WTC11 (cell line): ENCODE results near the gene TMEM120A. TPM values are rescaled to one million over a fixed set of nuclear protein-coding genes. Genes with fewer than 3 reads are reported as not detected.

Source experiments
- ATAC-seq: fragments of 200-7000 bp; cut with Tn5 transposase; 2 replicates; pipeline ENCODE4 v1.10.0; 2021; ENCODE audit warnings: mild to moderate bottlenecking, moderate library complexity
- CTCF ChIA-PET: fragments of 300-600 bp; sonication (Branson Sonifier 250); formaldehyde crosslinking; loops from one replicate; lab custom pipeline; 2021; ENCODE audit warnings: antibody characterized with exemption; lab: Charles Lee
- POLR2A ChIA-PET: fragments of 350-600 bp; sonication (Branson Sonifier 250); formaldehyde crosslinking; loops from one replicate; lab custom pipeline; 2021; ENCODE audit warnings: antibody characterized with exemption; lab: Charles Lee
- DNase-seq: peaks from one replicate; pipeline ENCODE4 v3.0.0; 2021; ENCODE audit warnings: low spot score
- H3K27ac Mint-ChIP-seq: 2 replicates; pipeline ENCODE4 v1.8.0; 2021; ENCODE audit warnings: mixed read lengths
- H3K27me3 Mint-ChIP-seq: 2 replicates; pipeline ENCODE4 v1.8.0; 2021; ENCODE audit warnings: low read depth, mild to moderate bottlenecking, moderate library complexity, mixed read lengths
- H3K36me3 Mint-ChIP-seq: 2 replicates; pipeline ENCODE4 v1.8.0; 2021; ENCODE audit warnings: mixed read lengths
- H3K4me1 Mint-ChIP-seq: 2 replicates; pipeline ENCODE4 v1.8.0; 2022; ENCODE audit warnings: mixed read lengths
- H3K4me3 Mint-ChIP-seq: 2 replicates; pipeline ENCODE4 v1.8.0; 2021; ENCODE audit warnings: mild to moderate bottlenecking, moderate library complexity, mixed read lengths
- H3K9me3 Mint-ChIP-seq: 2 replicates; pipeline ENCODE4 v1.8.0; 2021; ENCODE audit warnings: mixed read lengths
- E2F1 ChIP-seq: sonication (generic); formaldehyde crosslinking; IDR thresholded peaks from 2 replicates; pipeline ENCODE4 v1.8.0; 2022; ENCODE audit warnings: mild to moderate bottlenecking, missing genetic modification reagents
- E2F4 ChIP-seq: sonication (generic); formaldehyde crosslinking; IDR thresholded peaks from 2 replicates; pipeline ENCODE4 v1.8.1; 2022; ENCODE audit warnings: low read depth, mild to moderate bottlenecking, moderate library complexity, missing genetic modification reagents, borderline replicate concordance
- ESRRA ChIP-seq: sonication (generic); formaldehyde crosslinking; IDR thresholded peaks from 2 replicates; pipeline ENCODE4 v1.8.1; 2022; ENCODE audit warnings: mild to moderate bottlenecking, missing genetic modification reagents, borderline replicate concordance
- FOXP4 ChIP-seq: sonication (generic); formaldehyde crosslinking; IDR thresholded peaks from 2 replicates; pipeline ENCODE4 v1.8.0; 2022; ENCODE audit warnings: mild to moderate bottlenecking, missing genetic modification reagents
- GABPB1 ChIP-seq: sonication (generic); formaldehyde crosslinking; IDR thresholded peaks from 2 replicates; pipeline ENCODE4 v1.8.1; 2023; ENCODE audit warnings: mild to moderate bottlenecking, missing genetic modification reagents
- NR1H2 ChIP-seq: sonication (generic); formaldehyde crosslinking; IDR thresholded peaks from 2 replicates; pipeline ENCODE4 v1.9.0; 2021; ENCODE audit warnings: mild to moderate bottlenecking, moderate library complexity, missing genetic modification reagents
- NR2C2 ChIP-seq: sonication (generic); formaldehyde crosslinking; IDR thresholded peaks from 2 replicates; pipeline ENCODE4 v1.8.0; 2022; ENCODE audit warnings: mild to moderate bottlenecking, missing genetic modification reagents
- OVOL2 ChIP-seq: fragments of 250-450 bp; sonication (Bioruptor Pico); IDR thresholded peaks from 2 replicates; pipeline ENCODE4 v1.9.0; 2021; ENCODE audit warnings: mild to moderate bottlenecking, borderline replicate concordance
- SOX15 ChIP-seq: fragments of 250-450 bp; sonication (Bioruptor Pico); IDR thresholded peaks from 2 replicates; pipeline ENCODE4 v1.9.0; 2021; ENCODE audit warnings: mild to moderate bottlenecking
- TCF7 ChIP-seq: sonication (generic); formaldehyde crosslinking; IDR thresholded peaks from 2 replicates; pipeline ENCODE4 v1.8.0; 2022; ENCODE audit warnings: mild to moderate bottlenecking, low read depth, missing genetic modification reagents, moderate library complexity
- ZNF263 ChIP-seq: sonication (generic); formaldehyde crosslinking; IDR thresholded peaks from 2 replicates; pipeline ENCODE4 v1.8.1; 2022; ENCODE audit warnings: low read depth, mild to moderate bottlenecking, moderate library complexity, missing genetic modification reagents
- total RNA-seq: library from RNA; stranded (reverse); gene quantifications from 3 replicates; pipeline ENCODE4 v1.2.3, GENCODE V29; 2021
- TF ChIP-seq, protein P1 (sequence below): sonication (generic); formaldehyde crosslinking; IDR thresholded peaks from 2 replicates; pipeline ENCODE4 v1.8.1; 2023; ENCODE audit warnings: mild to moderate bottlenecking, moderate library complexity, missing genetic modification reagents
- TF ChIP-seq, protein P2 (sequence below): fragments of 250-450 bp; sonication (Bioruptor Pico); IDR thresholded peaks from 2 replicates; pipeline ENCODE4 v1.9.0; 2021; ENCODE audit warnings: moderate library complexity, mild to moderate bottlenecking, inconsistent platforms, borderline replicate concordance
- TF ChIP-seq, protein P3 (sequence below): fragments of 250-450 bp; sonication (Bioruptor Pico); IDR thresholded peaks from 2 replicates; pipeline ENCODE4 v1.9.0; 2021; ENCODE audit warnings: mild to moderate bottlenecking, borderline replicate concordance
- TF ChIP-seq, protein P4 (sequence below): sonication (generic); formaldehyde crosslinking; conservative IDR thresholded peaks from 2 replicates; pipeline ENCODE4 v1.8.1; 2023; ENCODE audit warnings: mild to moderate bottlenecking, low read depth, missing genetic modification reagents, moderate library complexity
- TF ChIP-seq, protein P5 (sequence below): fragments of 250-450 bp; sonication (Bioruptor Pico); IDR thresholded peaks from 2 replicates; pipeline ENCODE4 v1.9.0; 2021; ENCODE audit warnings: mild to moderate bottlenecking

Gene TMEM120A
- total RNA-seq, 1 experiment from 2014 or later: 21.9 TPM

DNA sequence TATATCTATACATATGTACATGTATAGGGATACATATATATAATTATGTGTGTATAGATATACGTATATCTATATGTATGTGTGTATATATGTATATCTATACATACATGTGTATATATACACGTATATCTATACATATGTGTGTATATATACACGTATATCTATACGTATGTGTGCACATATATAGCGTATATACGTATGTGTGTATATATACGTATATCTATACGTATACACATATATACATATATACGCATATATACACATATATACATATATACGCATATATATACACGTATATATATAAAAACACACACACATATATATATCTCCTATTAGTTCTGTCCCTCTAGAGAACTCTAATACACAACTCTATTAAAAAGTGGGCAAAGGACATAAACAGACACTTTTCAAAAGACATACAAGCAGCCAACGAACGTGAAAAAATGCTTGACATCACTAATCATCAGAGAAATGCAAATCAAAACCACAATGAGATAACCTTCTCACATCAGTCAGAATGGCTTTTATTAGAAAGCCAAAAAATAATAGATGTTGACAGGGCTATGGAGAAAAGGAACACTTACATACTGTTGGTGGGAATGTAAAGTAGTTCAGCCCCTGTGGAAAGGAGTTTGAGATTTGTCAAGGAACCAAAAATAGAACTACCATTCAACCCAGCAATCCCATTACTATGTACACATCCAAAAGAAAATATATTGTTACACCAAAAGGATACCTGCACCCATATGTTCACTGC, 22.0 kb upstream of the TMEM120A start:
- DNase-seq (no peak), ATAC-seq (no peak)
- Mint-ChIP-seq H3K4me1 (no peaks in the 10 kb centered on the region), H3K27ac (no peak overlapping the region), H3K36me3 (peaks cover 15% of the 10 kb centered on the region), H3K27me3 (no peaks in the 10 kb centered on the region), H3K4me3 (no peak overlapping the region), H3K9me3 (peaks cover 8% of the 10 kb centered on the region; the same call in 1 of the 2 replicates)
- TF ChIP-seq GABPB1 (CRISPR knock-in tag): no peak
- POLR2A ChIA-PET: no interaction called here
- CTCF ChIA-PET: no interaction called here

GRCh38 chr7:76011442-76011861, 17.1 kb upstream of the TMEM120A start:
- CTCF ChIA-PET: interaction anchor here (3.1 kb wide), 1 partner anchor 9 kb away, joined by 13 read pairs; no protein-coding TSS in a partner anchor
- 0 out of 2 replicates have a peak, but pooled peaks cover 2% of the 10 kb centered on the region for H3K4me1 Mint-ChIP-seq
- H3K9me3 Mint-ChIP-seq: peaks cover 8% of the 10 kb centered on the region; the same call in 1 of the 2 replicates
- DNase-seq (no peak), ATAC-seq (no peak)
- no peaks in the 10 kb centered on the region for H3K27me3 Mint-ChIP-seq
- H3K36me3 Mint-ChIP-seq: peaks cover 6% of the 10 kb centered on the region
- POLR2A ChIA-PET: no interaction called here
- H3K4me3 Mint-ChIP-seq: no peak overlapping the region
- H3K27ac Mint-ChIP-seq: no peak overlapping the region
- TF ChIP-seq, protein P1, sequence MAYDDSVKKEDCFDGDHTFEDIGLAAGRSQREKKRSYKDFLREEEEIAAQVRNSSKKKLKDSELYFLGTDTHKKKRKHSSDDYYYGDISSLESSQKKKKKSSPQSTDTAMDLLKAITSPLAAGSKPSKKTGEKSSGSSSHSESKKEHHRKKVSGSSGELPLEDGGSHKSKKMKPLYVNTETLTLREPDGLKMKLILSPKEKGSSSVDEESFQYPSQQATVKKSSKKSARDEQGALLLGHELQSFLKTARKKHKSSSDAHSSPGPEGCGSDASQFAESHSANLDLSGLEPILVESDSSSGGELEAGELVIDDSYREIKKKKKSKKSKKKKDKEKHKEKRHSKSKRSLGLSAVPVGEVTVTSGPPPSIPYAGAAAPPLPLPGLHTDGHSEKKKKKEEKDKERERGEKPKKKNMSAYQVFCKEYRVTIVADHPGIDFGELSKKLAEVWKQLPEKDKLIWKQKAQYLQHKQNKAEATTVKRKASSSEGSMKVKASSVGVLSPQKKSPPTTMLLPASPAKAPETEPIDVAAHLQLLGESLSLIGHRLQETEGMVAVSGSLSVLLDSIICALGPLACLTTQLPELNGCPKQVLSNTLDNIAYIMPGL (CRISPR knock-in tag): no peak
- no peak for TF ChIP-seq ZNF263 (CRISPR knock-in tag)
- TF ChIP-seq ESRRA (CRISPR knock-in tag): no peak
- TF ChIP-seq, protein P2, sequence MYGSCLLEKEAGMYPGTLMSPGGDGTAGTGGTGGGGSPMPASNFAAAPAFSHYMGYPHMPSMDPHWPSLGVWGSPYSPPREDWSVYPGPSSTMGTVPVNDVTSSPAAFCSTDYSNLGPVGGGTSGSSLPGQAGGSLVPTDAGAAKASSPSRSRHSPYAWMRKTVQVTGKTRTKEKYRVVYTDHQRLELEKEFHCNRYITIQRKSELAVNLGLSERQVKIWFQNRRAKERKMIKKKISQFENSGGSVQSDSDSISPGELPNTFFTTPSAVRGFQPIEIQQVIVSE (CRISPR knock-in tag): no peak
- no peak for TF ChIP-seq FOXP4 (CRISPR knock-in tag)
- no peak for TF ChIP-seq E2F4
- TF ChIP-seq, protein P3, sequence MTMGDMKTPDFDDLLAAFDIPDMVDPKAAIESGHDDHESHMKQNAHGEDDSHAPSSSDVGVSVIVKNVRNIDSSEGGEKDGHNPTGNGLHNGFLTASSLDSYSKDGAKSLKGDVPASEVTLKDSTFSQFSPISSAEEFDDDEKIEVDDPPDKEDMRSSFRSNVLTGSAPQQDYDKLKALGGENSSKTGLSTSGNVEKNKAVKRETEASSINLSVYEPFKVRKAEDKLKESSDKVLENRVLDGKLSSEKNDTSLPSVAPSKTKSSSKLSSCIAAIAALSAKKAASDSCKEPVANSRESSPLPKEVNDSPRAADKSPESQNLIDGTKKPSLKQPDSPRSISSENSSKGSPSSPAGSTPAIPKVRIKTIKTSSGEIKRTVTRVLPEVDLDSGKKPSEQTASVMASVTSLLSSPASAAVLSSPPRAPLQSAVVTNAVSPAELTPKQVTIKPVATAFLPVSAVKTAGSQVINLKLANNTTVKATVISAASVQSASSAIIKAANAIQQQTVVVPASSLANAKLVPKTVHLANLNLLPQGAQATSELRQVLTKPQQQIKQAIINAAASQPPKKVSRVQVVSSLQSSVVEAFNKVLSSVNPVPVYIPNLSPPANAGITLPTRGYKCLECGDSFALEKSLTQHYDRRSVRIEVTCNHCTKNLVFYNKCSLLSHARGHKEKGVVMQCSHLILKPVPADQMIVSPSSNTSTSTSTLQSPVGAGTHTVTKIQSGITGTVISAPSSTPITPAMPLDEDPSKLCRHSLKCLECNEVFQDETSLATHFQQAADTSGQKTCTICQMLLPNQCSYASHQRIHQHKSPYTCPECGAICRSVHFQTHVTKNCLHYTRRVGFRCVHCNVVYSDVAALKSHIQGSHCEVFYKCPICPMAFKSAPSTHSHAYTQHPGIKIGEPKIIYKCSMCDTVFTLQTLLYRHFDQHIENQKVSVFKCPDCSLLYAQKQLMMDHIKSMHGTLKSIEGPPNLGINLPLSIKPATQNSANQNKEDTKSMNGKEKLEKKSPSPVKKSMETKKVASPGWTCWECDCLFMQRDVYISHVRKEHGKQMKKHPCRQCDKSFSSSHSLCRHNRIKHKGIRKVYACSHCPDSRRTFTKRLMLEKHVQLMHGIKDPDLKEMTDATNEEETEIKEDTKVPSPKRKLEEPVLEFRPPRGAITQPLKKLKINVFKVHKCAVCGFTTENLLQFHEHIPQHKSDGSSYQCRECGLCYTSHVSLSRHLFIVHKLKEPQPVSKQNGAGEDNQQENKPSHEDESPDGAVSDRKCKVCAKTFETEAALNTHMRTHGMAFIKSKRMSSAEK (CRISPR knock-in tag): no peak
- TF ChIP-seq, protein P4, sequence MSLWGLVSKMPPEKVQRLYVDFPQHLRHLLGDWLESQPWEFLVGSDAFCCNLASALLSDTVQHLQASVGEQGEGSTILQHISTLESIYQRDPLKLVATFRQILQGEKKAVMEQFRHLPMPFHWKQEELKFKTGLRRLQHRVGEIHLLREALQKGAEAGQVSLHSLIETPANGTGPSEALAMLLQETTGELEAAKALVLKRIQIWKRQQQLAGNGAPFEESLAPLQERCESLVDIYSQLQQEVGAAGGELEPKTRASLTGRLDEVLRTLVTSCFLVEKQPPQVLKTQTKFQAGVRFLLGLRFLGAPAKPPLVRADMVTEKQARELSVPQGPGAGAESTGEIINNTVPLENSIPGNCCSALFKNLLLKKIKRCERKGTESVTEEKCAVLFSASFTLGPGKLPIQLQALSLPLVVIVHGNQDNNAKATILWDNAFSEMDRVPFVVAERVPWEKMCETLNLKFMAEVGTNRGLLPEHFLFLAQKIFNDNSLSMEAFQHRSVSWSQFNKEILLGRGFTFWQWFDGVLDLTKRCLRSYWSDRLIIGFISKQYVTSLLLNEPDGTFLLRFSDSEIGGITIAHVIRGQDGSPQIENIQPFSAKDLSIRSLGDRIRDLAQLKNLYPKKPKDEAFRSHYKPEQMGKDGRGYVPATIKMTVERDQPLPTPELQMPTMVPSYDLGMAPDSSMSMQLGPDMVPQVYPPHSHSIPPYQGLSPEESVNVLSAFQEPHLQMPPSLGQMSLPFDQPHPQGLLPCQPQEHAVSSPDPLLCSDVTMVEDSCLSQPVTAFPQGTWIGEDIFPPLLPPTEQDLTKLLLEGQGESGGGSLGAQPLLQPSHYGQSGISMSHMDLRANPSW (CRISPR knock-in tag): no peak
- TF ChIP-seq, protein P5, sequence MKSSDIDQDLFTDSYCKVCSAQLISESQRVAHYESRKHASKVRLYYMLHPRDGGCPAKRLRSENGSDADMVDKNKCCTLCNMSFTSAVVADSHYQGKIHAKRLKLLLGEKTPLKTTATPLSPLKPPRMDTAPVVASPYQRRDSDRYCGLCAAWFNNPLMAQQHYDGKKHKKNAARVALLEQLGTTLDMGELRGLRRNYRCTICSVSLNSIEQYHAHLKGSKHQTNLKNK (CRISPR knock-in tag): no peak
- TF ChIP-seq NR1H2 (CRISPR knock-in tag): no peak
- no peak for TF ChIP-seq NR2C2 (CRISPR knock-in tag)
- TF ChIP-seq SOX15 (CRISPR knock-in tag): no peak
- no peak for TF ChIP-seq OVOL2
- no peak for TF ChIP-seq E2F1 (CRISPR knock-in tag)
- no peak for TF ChIP-seq TCF7 (CRISPR knock-in tag)
